Central memory CD8-positive, alpha-beta T cell (primary cell): ENCODE measurements around the gene CCDC158.
"Not testable (repeated sequence)": the region's sequence is repeated elsewhere in the genome, so short reads cannot be mapped to it uniquely, and the experiment has no call there.

Experiments
- ATAC-seq: fragments of 150-1000 bp; cut with Tn5 transposase; replicated peaks from 2 replicates; pipeline ENCODE4 v1.10.0; 2022; ENCODE audit warnings: mild to moderate bottlenecking, moderate FRiP score, moderate number of reproducible peaks; ENCODE audit not compliant: poor library complexity, severe bottlenecking; ENCODE audit errors: extremely low read depth
- DNase-seq, 2 donors: peaks; one replicate each; pipeline ENCODE4 v3.0.0; 2021; ENCODE audit warnings: low spot score in 2 of 2
- H3K27ac Mint-ChIP-seq: one replicate; pipeline ENCODE4 v1.8.0; 2022; ENCODE audit warnings: low read depth, mild to moderate bottlenecking, moderate library complexity, mixed read lengths
- H3K27me3 Mint-ChIP-seq: one replicate; pipeline ENCODE4 v1.8.0; 2022; ENCODE audit warnings: mixed read lengths
- H3K36me3 Mint-ChIP-seq: one replicate; pipeline ENCODE4 v1.8.0; 2022; ENCODE audit warnings: mild to moderate bottlenecking, moderate library complexity, mixed read lengths; ENCODE audit not compliant: insufficient read depth
- H3K4me1 Mint-ChIP-seq: one replicate; pipeline ENCODE4 v1.8.0; 2022; ENCODE audit warnings: mixed read lengths
- H3K4me3 Mint-ChIP-seq: one replicate; pipeline ENCODE4 v1.8.0; 2022; ENCODE audit warnings: mild to moderate bottlenecking, moderate library complexity, mixed read lengths
- H3K9me3 Mint-ChIP-seq: one replicate; pipeline ENCODE4 v1.8.0; 2022; ENCODE audit warnings: mixed read lengths

CCDC158 gene

GRCh38 chr4:76447393-76447851 is 26.5 kb upstream of the CCDC158 start:
- no peak for DNase-seq
- Mint-ChIP-seq H3K9me3 (no peaks in the 10 kb centered on the region), H3K27me3 (peaks cover 31% of the 10 kb centered on the region), H3K27ac (no peak overlapping the region), H3K4me3 (no peak overlapping the region), H3K4me1 (no peaks in the 10 kb centered on the region), H3K36me3 (no peaks in the 10 kb centered on the region)
- ATAC-seq = no peak

- Mint-ChIP-seq H3K27ac (no peak overlapping the region), H3K4me1 (no peaks in the 10 kb centered on the region), H3K36me3 (no peaks in the 10 kb centered on the region), H3K9me3 (no peaks in the 10 kb centered on the region), H3K4me3 (no peak overlapping the region), H3K27me3 (peaks cover 31% of the 10 kb centered on the region)
- DNase-seq = no peak
- ATAC-seq = no peak
These were observed 25.0 kb upstream of the CCDC158 start for GRCh38 chr4:76445911-76446310.

GRCh38 chr4:76443376-76443775 is 22.4 kb upstream of the CCDC158 start:
- peaks cover 35% of the 10 kb centered on the region for H3K27me3 Mint-ChIP-seq
- no peaks in the 10 kb centered on the region for H3K9me3 Mint-ChIP-seq
- ATAC-seq (no peak), DNase-seq (no peak)
- H3K4me3 Mint-ChIP-seq = no peak overlapping the region
- no peak overlapping the region for H3K27ac Mint-ChIP-seq
- no peaks in the 10 kb centered on the region for H3K36me3 Mint-ChIP-seq
- no peaks in the 10 kb centered on the region for H3K4me1 Mint-ChIP-seq

GRCh38 chr4:76442807-76443206 is 21.9 kb upstream of the CCDC158 start:
- no peak overlapping the region for H3K27ac Mint-ChIP-seq
- no peaks in the 10 kb centered on the region for H3K9me3 Mint-ChIP-seq
- H3K27me3 Mint-ChIP-seq = peaks cover 40% of the 10 kb centered on the region
- no peaks in the 10 kb centered on the region for H3K4me1 Mint-ChIP-seq
- H3K4me3 Mint-ChIP-seq = no peak overlapping the region
- no peaks in the 10 kb centered on the region for H3K36me3 Mint-ChIP-seq
- no peak for ATAC-seq
- DNase-seq = no peak

- ATAC-seq = no peak
- DNase-seq = no peak
- H3K4me3 Mint-ChIP-seq = no peak overlapping the region
- no peaks in the 10 kb centered on the region for H3K36me3 Mint-ChIP-seq
- no peaks in the 10 kb centered on the region for H3K4me1 Mint-ChIP-seq
- no peak overlapping the region for H3K27ac Mint-ChIP-seq
- peaks cover 49% of the 10 kb centered on the region for H3K27me3 Mint-ChIP-seq
- no peaks in the 10 kb centered on the region for H3K9me3 Mint-ChIP-seq
These were observed 20.9 kb upstream of the CCDC158 start for GRCh38 chr4:76441881-76442280.

- peaks cover 72% of the 10 kb centered on the region for H3K27me3 Mint-ChIP-seq
- no peak for ATAC-seq
- H3K9me3 Mint-ChIP-seq = no peaks in the 10 kb centered on the region
- H3K27ac Mint-ChIP-seq = no peak overlapping the region
- H3K4me1 Mint-ChIP-seq = no peaks in the 10 kb centered on the region
- no peak overlapping the region for H3K4me3 Mint-ChIP-seq
- H3K36me3 Mint-ChIP-seq = no peaks in the 10 kb centered on the region
- DNase-seq = no peak
These were observed 18.6 kb upstream of the CCDC158 start for GRCh38 chr4:76439491-76439890.

- H3K4me1 Mint-ChIP-seq = no peaks in the 10 kb centered on the region
- DNase-seq = no peak
These were observed 14.8 kb upstream of the CCDC158 start for GRCh38 chr4:76435528-76436319.

GRCh38 chr4:76434901-76435527 is 14.1 kb upstream of the CCDC158 start, which contains the start of gene SHROOM3:
TSS of gene SHROOM3 (plus strand) at chr4:76435229. CDS start at chr4:76436053, 824 bp downstream.
- DNase-seq (no peak), ATAC-seq (no peak)
- no peaks in the 10 kb centered on the region for H3K36me3 Mint-ChIP-seq
- peaks cover 60% of the 10 kb centered on the region for H3K27me3 Mint-ChIP-seq
- H3K4me1 Mint-ChIP-seq = no peaks in the 10 kb centered on the region
- no peak within 1 kb of the TSS for H3K4me3 Mint-ChIP-seq
- H3K27ac Mint-ChIP-seq = no peak within 1 kb of the TSS
- H3K9me3 Mint-ChIP-seq = no peaks in the 10 kb centered on the region

More at GRCh38 chr4:76435528-76436319, 14.8 kb upstream of the CCDC158 start:
- ATAC-seq = no peak
- no peak overlapping the region for H3K4me3 Mint-ChIP-seq
- no peaks in the 10 kb centered on the region for H3K36me3 Mint-ChIP-seq
- H3K9me3 Mint-ChIP-seq = no peaks in the 10 kb centered on the region
- H3K27ac Mint-ChIP-seq = no peak overlapping the region
- H3K27me3 Mint-ChIP-seq = peaks cover 67% of the 10 kb centered on the region

- DNase-seq = no peak
- no peaks in the 10 kb centered on the region for H3K9me3 Mint-ChIP-seq
- H3K4me3 Mint-ChIP-seq = no peak overlapping the region
- ATAC-seq = no peak
- no peaks in the 10 kb centered on the region for H3K4me1 Mint-ChIP-seq
- H3K36me3 Mint-ChIP-seq = no peaks in the 10 kb centered on the region
- H3K27ac Mint-ChIP-seq = no peak overlapping the region
- H3K27me3 Mint-ChIP-seq = peaks cover 27% of the 10 kb centered on the region
These were observed 9.8 kb upstream of the CCDC158 start for GRCh38 chr4:76430519-76431388.

- ATAC-seq = no peak
- H3K4me3 Mint-ChIP-seq = no peak overlapping the region
- no peaks in the 10 kb centered on the region for H3K9me3 Mint-ChIP-seq
These were observed 8.7 kb upstream of the CCDC158 start for GRCh38 chr4:76429636-76430035.

GRCh38 chr4:76426272-76426671 is 5.3 kb upstream of the CCDC158 start:
- Mint-ChIP-seq H3K9me3 (no peaks in the 10 kb centered on the region), H3K27ac (no peak overlapping the region), H3K36me3 (no peaks in the 10 kb centered on the region), H3K27me3 (peaks cover 20% of the 10 kb centered on the region), H3K4me1 (peaks cover 5% of the 10 kb centered on the region), H3K4me3 (no peak overlapping the region)
- DNase-seq (no peak), ATAC-seq (no peak)

More at GRCh38 chr4:76429636-76430035, 8.7 kb upstream of the CCDC158 start:
- Mint-ChIP-seq H3K36me3 (no peaks in the 10 kb centered on the region), H3K27me3 (peaks cover 19% of the 10 kb centered on the region), H3K27ac (no peak overlapping the region), H3K4me1 (no peaks in the 10 kb centered on the region)
- no peak for DNase-seq

- not testable (repeated sequence) for ATAC-seq, H3K4me3 Mint-ChIP-seq, H3K36me3 Mint-ChIP-seq, H3K27ac Mint-ChIP-seq, H3K9me3 Mint-ChIP-seq, DNase-seq, H3K4me1 Mint-ChIP-seq
- H3K27me3 Mint-ChIP-seq = peaks cover 42% of the 10 kb centered on the region
These were observed 2.2 kb upstream of the CCDC158 start for GRCh38 chr4:76423159-76423558.
